ENCODE results near the gene NT5E. TPM values are rescaled to one million over a fixed set of nuclear protein-coding genes. Genes with fewer than 3 reads are reported as not detected.

Gene NT5E
- total RNA-seq, 2 experiments from 2014 or later, result not detected

GRCh38 chr6:85470023-85470410 is 20.1 kb downstream of the NT5E start:
- H4K20me1 ChIP-seq (ENCODE audit: insufficient read depth, low read length), result no peaks in the 10 kb centered on the region
- intact Hi-C loops (cut with micrococcal nuclease; ENCODE audit: unreplicated experiment), result no loop called here
- no peaks in the 10 kb centered on the region for H3K36me3 ChIP-seq (ENCODE audit: insufficient read depth, low read length)
- no peak for TF ChIP-seq EZH2phosphoT487 (IDR thresholded peaks at IDR 0.05; ENCODE audit: borderline replicate concordance, low read depth, low read length)
- TF ChIP-seq CTCF (conservative IDR thresholded peaks at IDR 0.05; ENCODE audit: low read length), result no peak
- ChIA-PET CTCF (ENCODE audit: unreplicated experiment) (no interaction called here), POLR2A (no interaction called here)
- no peaks in the 10 kb centered on the region for H3K9me2 ChIP-seq (ENCODE audit: insufficient read depth, low read length)
- H3K27ac ChIP-seq (ENCODE audit: low read depth, low read length, poor library complexity, severe bottlenecking), result no peak overlapping the region
- H2AFZ ChIP-seq (ENCODE audit: low read length), result no peak overlapping the region
- no peaks in the 10 kb centered on the region for H3K79me2 ChIP-seq (ENCODE audit: insufficient read depth, low read depth, low read length)
- no peaks in the 10 kb centered on the region for H3K9me3 ChIP-seq (ENCODE audit: low read length)
- H3K4me1 ChIP-seq (ENCODE audit: insufficient read depth, low read length, poor library complexity, severe bottlenecking), result no peaks in the 10 kb centered on the region
- DNase-seq (ENCODE audit: low spot score), result no peak
- H3K4me2 ChIP-seq (ENCODE audit: low read length), result no peak overlapping the region
- no TSS peak for BruUV-seq (replicated peaks)
- no peak overlapping the region for H3K4me3 ChIP-seq (ENCODE audit: low read depth, low read length, poor library complexity, severe bottlenecking)

- Histone ChIP-seq H3K4me3 (ENCODE audit: low read depth, low read length, poor library complexity, severe bottlenecking) (no peak overlapping the region), H3K9me3 (ENCODE audit: low read length) (no peaks in the 10 kb centered on the region), H3K79me2 (ENCODE audit: insufficient read depth, low read depth, low read length) (no peaks in the 10 kb centered on the region), H4K20me1 (ENCODE audit: insufficient read depth, low read length) (no peaks in the 10 kb centered on the region), H3K9me2 (ENCODE audit: insufficient read depth, low read length) (no peaks in the 10 kb centered on the region), H3K27ac (ENCODE audit: low read depth, low read length, poor library complexity, severe bottlenecking) (no peak overlapping the region), H3K36me3 (ENCODE audit: insufficient read depth, low read length) (no peaks in the 10 kb centered on the region), H3K4me2 (ENCODE audit: low read length) (no peak overlapping the region), H2AFZ (ENCODE audit: low read length) (no peak overlapping the region), H3K4me1 (ENCODE audit: insufficient read depth, low read length, poor library complexity, severe bottlenecking) (no peaks in the 10 kb centered on the region)
- intact Hi-C loops (cut with micrococcal nuclease; ENCODE audit: unreplicated experiment), result no loop called here
- TF ChIP-seq EZH2phosphoT487 (IDR thresholded peaks at IDR 0.05; ENCODE audit: borderline replicate concordance, low read depth, low read length) (no peak), CTCF (conservative IDR thresholded peaks at IDR 0.05; ENCODE audit: low read length) (no peak)
- ChIA-PET POLR2A (no interaction called here), CTCF (ENCODE audit: unreplicated experiment) (no interaction called here)
- DNase-seq (ENCODE audit: low spot score), result no peak
- BruUV-seq (replicated peaks), result no TSS peak
Measured at GRCh38 chr6:85472744-85473143, 22.9 kb downstream of the NT5E start.

GRCh38 chr6:85473748-85474147 is 23.9 kb downstream of the NT5E start:
- no peak overlapping the region for H3K4me2 ChIP-seq (ENCODE audit: low read length)
- ChIA-PET CTCF (ENCODE audit: unreplicated experiment) (no interaction called here), POLR2A (no interaction called here)
- H4K20me1 ChIP-seq (ENCODE audit: insufficient read depth, low read length), result no peaks in the 10 kb centered on the region
- no TSS peak for BruUV-seq (replicated peaks)
- H3K4me1 ChIP-seq (ENCODE audit: insufficient read depth, low read length, poor library complexity, severe bottlenecking), result no peaks in the 10 kb centered on the region
- no peaks in the 10 kb centered on the region for H3K79me2 ChIP-seq (ENCODE audit: insufficient read depth, low read depth, low read length)
- no peaks in the 10 kb centered on the region for H3K9me3 ChIP-seq (ENCODE audit: low read length)
- no peak overlapping the region for H3K27ac ChIP-seq (ENCODE audit: low read depth, low read length, poor library complexity, severe bottlenecking)
- H3K36me3 ChIP-seq (ENCODE audit: insufficient read depth, low read length), result no peaks in the 10 kb centered on the region
- H3K4me3 ChIP-seq (ENCODE audit: low read depth, low read length, poor library complexity, severe bottlenecking), result no peak overlapping the region
- intact Hi-C loops (cut with micrococcal nuclease; ENCODE audit: unreplicated experiment), result no loop called here
- TF ChIP-seq CTCF (conservative IDR thresholded peaks at IDR 0.05; ENCODE audit: low read length) (no peak), EZH2phosphoT487 (IDR thresholded peaks at IDR 0.05; ENCODE audit: borderline replicate concordance, low read depth, low read length) (no peak)
- H2AFZ ChIP-seq (ENCODE audit: low read length), result no peak overlapping the region
- no peak for DNase-seq (ENCODE audit: low spot score)
- no peaks in the 10 kb centered on the region for H3K9me2 ChIP-seq (ENCODE audit: insufficient read depth, low read length)
